Measurements from ENCODE around the gene THEMIS.
"Not testable (repeated sequence)": the region's sequence is repeated elsewhere in the genome, so short reads cannot be mapped to it uniquely, and the experiment has no call there.

THEMIS gene

DNA sequence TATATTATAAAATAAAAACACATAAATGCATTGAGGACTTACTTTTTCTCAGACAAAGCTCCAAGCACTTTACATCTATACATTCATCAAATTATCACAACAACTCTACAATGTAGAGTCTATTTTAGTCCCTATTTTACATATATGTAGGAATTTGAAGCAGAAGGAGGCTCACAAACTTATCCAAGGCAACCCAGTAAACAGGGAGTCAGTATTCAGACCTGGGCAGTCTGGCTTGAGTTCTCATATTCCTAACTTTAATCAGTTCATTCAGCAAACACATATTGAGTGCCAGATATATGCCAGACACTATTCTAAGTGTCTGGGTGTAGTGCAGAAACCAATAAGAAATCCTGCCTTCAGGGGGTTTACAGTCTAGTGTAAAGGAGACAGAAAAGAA is 194.6 kb downstream of the THEMIS start:
- H3K4me1 Mint-ChIP-seq = no peaks in the 10 kb centered on the region
- no peak for ATAC-seq
- no peak overlapping the region for H3K4me3 Mint-ChIP-seq
- peaks cover 3% of the 10 kb centered on the region for H3K9me3 Mint-ChIP-seq
- H3K36me3 Mint-ChIP-seq = no peaks in the 10 kb centered on the region
- no peak overlapping the region for H3K27ac Mint-ChIP-seq
- H3K27me3 Mint-ChIP-seq = no peaks in the 10 kb centered on the region

DNA sequence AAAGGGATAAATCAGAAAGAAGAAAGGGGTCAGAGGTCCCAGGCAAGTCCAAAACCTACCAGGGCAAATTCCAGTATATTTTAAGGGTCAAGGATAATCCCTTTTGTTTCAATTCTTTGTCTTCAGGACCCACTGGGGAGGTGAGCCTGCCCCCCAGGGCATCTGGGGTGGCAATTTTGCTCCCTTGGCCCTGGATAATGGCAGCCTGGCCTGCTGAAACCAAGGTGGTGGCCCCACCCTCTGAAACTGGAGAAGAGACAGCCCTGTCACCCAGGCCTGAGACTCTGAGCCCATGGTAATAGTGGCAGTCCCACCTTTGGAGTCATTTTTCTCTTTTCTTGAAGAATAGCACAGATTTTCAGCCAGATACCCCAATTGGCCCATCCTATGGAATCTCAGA is 205.8 kb downstream of the THEMIS start:
- Mint-ChIP-seq H3K27me3 (no peaks in the 10 kb centered on the region), H3K4me1 (no peaks in the 10 kb centered on the region), H3K27ac (no peak overlapping the region), H3K36me3 (no peaks in the 10 kb centered on the region), H3K4me3 (no peak overlapping the region), H3K9me3 (no peaks in the 10 kb centered on the region)
- ATAC-seq = no peak

DNA sequence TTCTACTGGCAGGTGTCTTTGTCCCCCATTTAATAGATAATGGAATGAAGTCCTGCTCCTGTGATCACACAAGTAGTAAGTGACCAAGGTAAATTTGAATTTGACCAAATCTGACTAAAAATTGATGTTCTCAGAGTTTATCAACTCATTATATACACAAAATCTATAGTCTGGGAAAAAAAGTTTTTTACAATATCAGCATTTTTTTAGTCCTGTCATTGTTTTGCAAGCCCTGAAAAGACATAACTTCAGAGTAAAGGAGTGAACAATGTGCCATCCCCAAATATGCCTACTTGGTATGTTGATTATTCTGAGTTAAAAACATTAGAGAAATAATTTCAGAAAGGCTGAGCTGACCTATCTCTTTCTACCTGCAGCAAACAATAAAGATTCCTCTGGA is 209.7 kb downstream of the THEMIS start:
- H3K27me3 Mint-ChIP-seq = no peaks in the 10 kb centered on the region
- peaks cover 3% of the 10 kb centered on the region for H3K9me3 Mint-ChIP-seq
- H3K4me1 Mint-ChIP-seq = no peaks in the 10 kb centered on the region
- no peak for ATAC-seq
- no peaks in the 10 kb centered on the region for H3K36me3 Mint-ChIP-seq
- no peak overlapping the region for H3K27ac Mint-ChIP-seq
- H3K4me3 Mint-ChIP-seq = no peak overlapping the region

DNA sequence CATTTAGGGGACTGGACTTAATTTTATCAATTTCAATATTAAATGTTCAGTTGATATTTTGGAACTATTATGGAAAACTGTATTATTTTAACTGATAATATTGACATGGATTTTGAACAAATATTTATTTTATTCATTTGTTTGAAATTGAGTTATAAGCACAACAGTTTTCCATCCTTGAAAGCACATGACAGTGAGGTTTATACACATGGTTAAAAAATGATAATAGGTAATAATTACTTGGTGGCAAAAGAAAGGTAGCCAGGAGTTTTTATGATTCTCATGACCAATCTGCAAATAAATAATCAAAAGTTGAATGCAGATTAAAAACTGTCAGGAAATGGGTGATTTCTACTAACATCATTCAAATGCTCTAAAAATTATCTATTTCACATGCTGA is 210.3 kb downstream of the THEMIS start:
- H3K36me3 Mint-ChIP-seq = no peaks in the 10 kb centered on the region
- H3K27ac Mint-ChIP-seq = no peak overlapping the region
- H3K4me3 Mint-ChIP-seq = no peak overlapping the region
- no peaks in the 10 kb centered on the region for H3K27me3 Mint-ChIP-seq
- peaks cover 3% of the 10 kb centered on the region for H3K9me3 Mint-ChIP-seq
- H3K4me1 Mint-ChIP-seq = no peaks in the 10 kb centered on the region
- no peak for ATAC-seq

DNA sequence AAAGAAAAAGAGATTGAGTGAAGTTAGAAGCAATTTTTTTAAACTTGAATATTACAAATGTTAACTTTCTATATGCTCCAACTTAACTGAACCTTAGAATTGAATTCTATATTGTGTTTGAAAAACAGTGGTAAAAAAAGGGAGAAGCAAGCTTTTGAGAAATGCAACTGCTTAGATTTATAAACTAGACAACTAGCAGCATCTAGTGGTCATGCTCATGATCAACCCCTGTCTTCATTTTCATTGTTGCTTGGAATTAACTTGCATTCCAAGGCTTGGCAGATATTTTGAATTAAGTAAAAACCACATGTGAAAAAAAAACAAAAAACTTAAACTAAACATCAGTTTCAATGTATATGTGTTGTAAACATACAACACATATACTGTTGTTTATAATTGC is 210.8 kb downstream of the THEMIS start:
- H3K9me3 Mint-ChIP-seq = peaks cover 3% of the 10 kb centered on the region
- H3K27me3 Mint-ChIP-seq = no peaks in the 10 kb centered on the region
- H3K27ac Mint-ChIP-seq = no peak overlapping the region
- no peak for ATAC-seq
- H3K4me3 Mint-ChIP-seq = no peak overlapping the region
- H3K4me1 Mint-ChIP-seq = no peaks in the 10 kb centered on the region
- H3K36me3 Mint-ChIP-seq = no peaks in the 10 kb centered on the region

DNA sequence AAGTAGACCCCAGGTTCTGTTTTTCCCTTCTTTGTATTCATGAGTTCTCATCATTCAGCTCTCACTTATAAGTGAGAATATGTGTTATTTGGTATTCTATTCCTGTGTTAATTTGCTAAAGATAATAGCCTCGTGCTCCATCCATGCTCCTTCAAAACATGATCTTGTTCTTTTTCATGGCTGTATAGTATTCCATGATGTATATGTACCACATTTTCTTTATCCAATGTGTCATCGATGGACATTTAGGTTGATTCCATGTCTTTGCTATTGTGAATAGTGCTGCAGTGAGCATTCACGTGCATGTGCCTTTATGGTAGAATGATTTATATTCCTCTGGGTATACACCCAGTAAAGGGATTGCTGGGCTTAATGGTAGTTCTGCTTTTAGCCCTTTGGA is 213.4 kb downstream of the THEMIS start:
- not testable (repeated sequence) for H3K4me3 Mint-ChIP-seq, H3K36me3 Mint-ChIP-seq, H3K27me3 Mint-ChIP-seq, H3K9me3 Mint-ChIP-seq, H3K4me1 Mint-ChIP-seq, H3K27ac Mint-ChIP-seq, ATAC-seq

DNA sequence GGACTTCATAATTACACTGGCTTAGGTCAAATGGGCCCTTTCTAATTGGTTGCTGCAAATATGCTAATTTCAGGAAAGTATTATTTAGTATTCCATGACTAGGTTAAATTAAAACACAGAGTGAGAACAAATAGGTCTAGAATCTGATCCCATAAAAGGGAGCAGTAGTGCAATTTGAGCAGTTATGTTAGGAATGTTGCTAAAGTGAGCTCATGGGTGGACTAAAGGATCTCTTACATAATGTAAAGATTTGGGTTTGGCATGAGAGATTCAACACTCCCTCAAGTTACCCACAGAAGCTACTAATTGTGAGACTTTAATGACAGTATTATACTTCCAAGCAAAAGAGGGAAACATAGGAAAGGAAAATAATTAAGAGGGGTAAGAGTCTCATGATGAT is 214.8 kb downstream of the THEMIS start:
- Mint-ChIP-seq H3K4me3 (no peak overlapping the region), H3K4me1 (no peaks in the 10 kb centered on the region), H3K27me3 (no peaks in the 10 kb centered on the region), H3K27ac (no peak overlapping the region), H3K36me3 (no peaks in the 10 kb centered on the region), H3K9me3 (peaks cover 3% of the 10 kb centered on the region)
- no peak for ATAC-seq

DNA sequence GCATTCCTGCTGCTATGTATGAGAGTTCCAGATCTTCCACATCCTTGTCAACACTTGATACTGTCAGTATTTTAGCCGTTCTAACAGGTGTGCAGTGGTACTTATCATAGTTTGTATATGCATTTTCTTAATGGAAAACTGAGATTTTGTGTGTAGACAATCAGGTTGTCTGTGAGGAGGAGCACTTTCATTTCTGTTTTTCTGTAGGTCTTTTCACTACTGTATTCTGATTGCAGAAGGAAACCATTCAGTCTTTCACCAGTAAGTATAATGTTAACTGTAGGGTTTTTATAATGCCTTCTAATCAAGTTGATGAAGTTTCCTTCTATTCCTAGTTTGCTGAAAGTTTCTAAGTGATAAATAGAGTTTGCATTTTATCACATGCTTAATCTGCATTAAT is 216.4 kb downstream of the THEMIS start:
- H3K9me3 Mint-ChIP-seq = peaks cover 3% of the 10 kb centered on the region
- peaks cover 2% of the 10 kb centered on the region for H3K27me3 Mint-ChIP-seq
- no peak overlapping the region for H3K27ac Mint-ChIP-seq
- no peak for ATAC-seq
- no peaks in the 10 kb centered on the region for H3K36me3 Mint-ChIP-seq
- H3K4me1 Mint-ChIP-seq = no peaks in the 10 kb centered on the region
- H3K4me3 Mint-ChIP-seq = no peak overlapping the region
